ENCODE data around the gene GPR152. TPM values are rescaled to one million over a fixed set of nuclear protein-coding genes. Genes with fewer than 3 reads are reported as not detected.

Gene GPR152, protein sequence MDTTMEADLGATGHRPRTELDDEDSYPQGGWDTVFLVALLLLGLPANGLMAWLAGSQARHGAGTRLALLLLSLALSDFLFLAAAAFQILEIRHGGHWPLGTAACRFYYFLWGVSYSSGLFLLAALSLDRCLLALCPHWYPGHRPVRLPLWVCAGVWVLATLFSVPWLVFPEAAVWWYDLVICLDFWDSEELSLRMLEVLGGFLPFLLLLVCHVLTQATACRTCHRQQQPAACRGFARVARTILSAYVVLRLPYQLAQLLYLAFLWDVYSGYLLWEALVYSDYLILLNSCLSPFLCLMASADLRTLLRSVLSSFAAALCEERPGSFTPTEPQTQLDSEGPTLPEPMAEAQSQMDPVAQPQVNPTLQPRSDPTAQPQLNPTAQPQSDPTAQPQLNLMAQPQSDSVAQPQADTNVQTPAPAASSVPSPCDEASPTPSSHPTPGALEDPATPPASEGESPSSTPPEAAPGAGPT
- total RNA-seq, result not detected

DNA sequence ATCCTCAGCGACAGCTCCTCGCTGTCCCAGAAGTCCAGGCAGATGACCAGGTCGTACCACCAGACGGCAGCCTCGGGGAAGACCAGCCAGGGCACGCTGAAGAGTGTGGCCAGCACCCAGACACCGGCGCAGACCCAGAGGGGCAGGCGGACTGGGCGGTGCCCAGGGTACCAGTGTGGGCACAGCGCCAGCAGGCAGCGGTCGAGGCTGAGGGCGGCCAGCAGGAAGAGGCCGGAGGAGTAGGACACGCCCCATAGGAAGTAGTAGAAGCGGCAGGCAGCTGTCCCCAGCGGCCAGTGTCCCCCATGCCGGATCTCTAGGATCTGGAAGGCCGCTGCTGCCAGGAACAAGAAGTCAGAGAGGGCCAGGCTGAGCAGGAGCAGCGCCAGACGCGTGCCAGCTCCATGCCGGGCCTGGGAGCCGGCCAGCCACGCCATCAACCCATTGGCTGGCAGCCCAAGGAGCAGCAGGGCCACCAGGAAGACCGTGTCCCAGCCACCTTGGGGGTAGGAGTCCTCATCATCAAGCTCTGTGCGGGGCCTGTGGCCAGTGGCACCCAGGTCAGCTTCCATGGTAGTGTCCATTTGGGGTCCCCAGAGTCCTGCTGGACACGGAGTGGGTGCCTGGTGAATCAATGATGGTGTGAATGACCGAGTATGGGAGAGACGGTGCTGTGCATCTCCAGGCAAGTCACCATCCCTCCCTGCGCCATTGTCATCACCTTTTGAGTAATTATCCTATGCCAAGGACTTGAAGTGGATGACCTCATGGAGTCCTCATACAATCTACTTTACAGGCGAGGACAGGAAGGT is at the start of gene GPR152:
TSS of gene GPR152 (minus strand) at position 589 of the 812 bp plus-strand sequence. CDS start at position 584, 5 bp downstream.
- peak; percentile 15 for ATAC-seq (ENCODE audit: low FRiP score)
- DNase-seq (ENCODE audit: low spot score), result no peak

DNA sequence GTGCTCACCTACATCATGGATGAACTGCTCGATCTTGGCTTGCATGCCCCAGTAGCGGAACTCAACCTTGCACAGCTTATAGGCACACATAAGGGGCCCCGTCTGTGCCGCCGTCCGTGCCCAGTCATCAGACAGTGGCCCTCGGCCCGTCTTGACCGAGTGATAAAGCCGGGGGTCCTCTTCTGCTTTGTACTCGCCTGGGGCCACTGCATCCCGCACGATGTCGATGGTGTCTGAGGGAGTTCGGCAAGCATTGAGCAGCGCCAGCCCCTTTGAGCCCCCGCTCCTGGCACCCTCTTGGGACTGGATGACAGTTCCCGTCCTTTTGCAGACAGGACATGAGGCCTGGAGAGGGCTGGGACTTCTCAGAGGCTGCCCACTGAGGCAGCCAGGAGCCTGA is 49.3 kb upstream of the GPR152 start:
- no peak for ATAC-seq (ENCODE audit: low FRiP score)
- TF ChIP-seq, protein P1, sequence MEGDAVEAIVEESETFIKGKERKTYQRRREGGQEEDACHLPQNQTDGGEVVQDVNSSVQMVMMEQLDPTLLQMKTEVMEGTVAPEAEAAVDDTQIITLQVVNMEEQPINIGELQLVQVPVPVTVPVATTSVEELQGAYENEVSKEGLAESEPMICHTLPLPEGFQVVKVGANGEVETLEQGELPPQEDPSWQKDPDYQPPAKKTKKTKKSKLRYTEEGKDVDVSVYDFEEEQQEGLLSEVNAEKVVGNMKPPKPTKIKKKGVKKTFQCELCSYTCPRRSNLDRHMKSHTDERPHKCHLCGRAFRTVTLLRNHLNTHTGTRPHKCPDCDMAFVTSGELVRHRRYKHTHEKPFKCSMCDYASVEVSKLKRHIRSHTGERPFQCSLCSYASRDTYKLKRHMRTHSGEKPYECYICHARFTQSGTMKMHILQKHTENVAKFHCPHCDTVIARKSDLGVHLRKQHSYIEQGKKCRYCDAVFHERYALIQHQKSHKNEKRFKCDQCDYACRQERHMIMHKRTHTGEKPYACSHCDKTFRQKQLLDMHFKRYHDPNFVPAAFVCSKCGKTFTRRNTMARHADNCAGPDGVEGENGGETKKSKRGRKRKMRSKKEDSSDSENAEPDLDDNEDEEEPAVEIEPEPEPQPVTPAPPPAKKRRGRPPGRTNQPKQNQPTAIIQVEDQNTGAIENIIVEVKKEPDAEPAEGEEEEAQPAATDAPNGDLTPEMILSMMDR (IDR thresholded peaks at IDR 0.05), result no peak
- no peak for DNase-seq (ENCODE audit: low spot score)

More for the DNA sequence above, at the start of gene GPR152:
- TF ChIP-seq, protein P1 (IDR thresholded peaks at IDR 0.05), result no peak

DNA sequence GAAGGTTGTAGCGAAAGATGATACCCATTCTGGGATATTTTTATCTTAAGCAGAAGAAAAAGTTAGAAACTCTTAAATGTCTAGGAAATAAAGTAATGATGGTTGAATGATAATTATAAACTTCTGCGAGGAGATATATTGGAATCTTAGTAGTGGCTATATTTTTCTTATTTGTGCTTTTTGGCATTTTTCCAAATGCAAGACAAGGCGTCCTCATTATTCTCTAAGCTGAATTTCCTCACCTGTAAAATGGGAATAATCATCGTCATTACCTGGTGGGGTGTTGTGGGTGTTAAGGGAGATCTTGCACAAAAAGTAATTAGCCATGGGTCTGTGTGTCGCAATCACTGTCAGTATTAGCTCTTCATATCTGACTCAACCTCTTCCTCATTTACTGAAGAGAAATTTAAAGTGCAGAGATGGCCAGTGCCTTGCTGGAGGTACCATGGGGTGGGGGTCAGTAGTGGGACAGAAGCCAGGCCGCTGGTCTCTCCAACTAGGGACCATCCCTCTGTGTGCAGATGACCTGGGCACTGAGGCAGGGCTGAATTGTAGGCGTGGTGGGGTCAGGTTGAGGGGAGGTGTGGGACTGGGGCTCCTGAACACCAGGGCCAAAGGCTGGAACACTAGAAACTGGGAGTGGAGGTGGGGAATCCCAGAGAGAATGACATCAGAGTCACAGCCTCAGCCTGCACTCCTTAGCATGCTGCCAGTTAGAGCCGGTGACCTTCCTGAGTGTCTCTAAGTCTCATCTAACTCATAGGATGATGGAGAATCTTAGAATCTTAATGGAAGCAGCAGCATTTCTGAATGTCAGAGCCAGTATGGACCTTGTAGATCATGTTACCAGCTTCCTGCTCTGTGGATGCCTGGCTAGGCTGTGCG is 48.5 kb upstream of the GPR152 start:
- DNase-seq (ENCODE audit: low spot score) (no peak), ATAC-seq (ENCODE audit: low FRiP score) (no peak)
- TF ChIP-seq, protein P1 (IDR thresholded peaks at IDR 0.05), result no peak

DNA sequence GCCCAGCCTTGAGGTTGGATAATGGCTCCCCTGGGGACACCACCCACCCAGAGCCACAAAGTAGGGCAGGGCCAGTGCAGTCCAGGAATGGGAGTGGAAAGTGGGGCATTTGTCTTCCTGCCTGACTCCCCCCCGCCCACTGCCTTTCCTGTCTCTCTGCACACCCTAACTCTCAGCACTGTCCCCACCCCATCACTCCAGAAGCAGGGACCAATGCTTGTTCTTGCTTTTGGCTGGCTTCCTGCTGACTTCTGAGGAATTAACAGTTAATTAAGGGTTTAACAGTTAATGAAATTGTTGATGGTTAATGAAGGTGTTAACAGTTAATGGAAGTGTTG is 47.9 kb upstream of the GPR152 start:
- ATAC-seq (ENCODE audit: low FRiP score) (no peak), DNase-seq (ENCODE audit: low spot score) (no peak)
- TF ChIP-seq, protein P1 (IDR thresholded peaks at IDR 0.05), result no peak

DNA sequence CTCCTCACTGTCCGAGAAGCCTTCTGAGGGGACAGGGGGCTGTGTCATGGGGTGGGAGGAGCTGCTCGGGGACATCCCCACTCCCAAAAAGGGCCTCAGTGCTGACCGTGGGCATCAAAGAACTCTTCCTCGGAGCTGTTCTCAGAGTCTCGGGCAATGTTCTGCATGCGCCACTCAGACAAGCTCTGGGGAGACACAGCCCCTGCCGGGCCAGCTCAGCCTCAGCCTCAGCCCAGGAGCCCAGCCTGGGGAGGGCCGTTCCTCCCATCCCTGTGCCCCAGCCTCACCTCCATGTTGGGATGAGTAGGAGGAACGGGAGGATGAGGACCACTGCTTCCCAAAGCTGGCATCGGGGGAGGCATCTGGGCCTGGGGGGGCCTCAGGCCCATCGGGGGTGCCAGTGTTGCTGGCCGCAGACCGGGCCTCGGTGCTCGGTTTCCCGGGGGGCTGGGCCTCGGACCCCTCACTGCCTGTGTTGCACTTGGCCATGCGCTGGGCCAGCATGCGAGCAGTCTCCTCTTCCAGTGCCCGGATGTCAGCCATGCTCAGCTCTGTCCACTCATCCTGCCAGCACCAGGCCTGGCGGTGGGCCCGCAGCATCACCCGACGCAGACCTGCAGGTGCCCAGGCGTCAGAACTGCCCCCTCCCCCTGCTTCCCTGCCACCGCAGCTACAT is 47.4 kb upstream of the GPR152 start:
- DNase-seq (ENCODE audit: low spot score), result no peak
- ATAC-seq (ENCODE audit: low FRiP score), result no peak
- TF ChIP-seq, protein P1 (IDR thresholded peaks at IDR 0.05), result no peak

DNA sequence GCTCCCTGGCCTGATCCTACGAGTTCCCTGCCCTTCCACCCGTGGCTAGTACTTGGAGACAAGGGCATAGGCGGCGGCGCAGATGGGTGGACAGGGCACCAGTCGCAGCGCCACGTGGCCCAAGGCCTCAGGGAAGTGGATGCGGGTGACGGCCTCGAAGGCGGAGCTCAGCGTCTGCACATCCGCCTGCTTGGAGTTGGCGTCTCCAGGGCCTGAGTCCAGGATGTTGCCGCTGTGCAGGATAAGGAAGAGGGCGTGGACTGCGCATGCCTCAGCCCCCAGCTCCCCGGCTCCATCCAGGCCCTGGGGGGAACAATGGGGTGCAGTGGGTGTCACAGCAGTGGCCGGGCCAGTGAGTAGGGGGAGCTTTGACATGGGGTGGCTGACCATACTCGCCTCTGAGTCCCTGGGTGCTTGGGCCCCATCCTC is 46.0 kb upstream of the GPR152 start:
- ATAC-seq (ENCODE audit: low FRiP score), result no peak
- no peak for DNase-seq (ENCODE audit: low spot score)
- TF ChIP-seq, protein P1 (IDR thresholded peaks at IDR 0.05), result no peak

All from omental fat pad (tissue), 4 donors.